ENCODE measurements around the gene RRAS2.
"Not testable (repeated sequence)": the region's sequence is repeated elsewhere in the genome, so short reads cannot be mapped to it uniquely, and the experiment has no call there.

RRAS2 gene

GRCh38 chr11:14253421-14253820 is 105.6 kb downstream of the RRAS2 start:
- DNase-seq: no peak

GRCh38 chr11:14252501-14252900 is 106.5 kb downstream of the RRAS2 start:
- DNase-seq: not testable (repeated sequence)

- no peak for DNase-seq
Observed at GRCh38 chr11:14251754-14252153, 107.2 kb downstream of the RRAS2 start.

- peak; percentile 63 to 65 for DNase-seq
Observed at GRCh38 chr11:14249121-14249963, 109.6 kb downstream of the RRAS2 start.

- no peak for DNase-seq
Observed at GRCh38 chr11:14248580-14248981, 110.4 kb downstream of the RRAS2 start.

- DNase-seq: no peak
Observed at GRCh38 chr11:14245444-14245843, 113.5 kb downstream of the RRAS2 start.

- DNase-seq: no peak
Observed at GRCh38 chr11:14244926-14245325, 114.1 kb downstream of the RRAS2 start.

GRCh38 chr11:14242733-14243132 is 116.2 kb downstream of the RRAS2 start:
- DNase-seq: no peak

- DNase-seq: no peak
Observed at GRCh38 chr11:14242187-14242586, 116.8 kb downstream of the RRAS2 start.

GRCh38 chr11:14240951-14241350 is 118.0 kb downstream of the RRAS2 start:
- no peak for DNase-seq

- DNase-seq: no peak
Observed at GRCh38 chr11:14240221-14240620, 118.8 kb downstream of the RRAS2 start.

GRCh38 chr11:14237444-14237961 is 121.5 kb downstream of the RRAS2 start:
- DNase-seq: no peak

GRCh38 chr11:14235701-14236100 is 123.3 kb downstream of the RRAS2 start:
- DNase-seq: no peak

GRCh38 chr11:14234446-14234845 is 124.5 kb downstream of the RRAS2 start:
- DNase-seq: no peak

- no peak for DNase-seq
Observed at GRCh38 chr11:14232652-14233051, 126.3 kb downstream of the RRAS2 start.

- DNase-seq: no peak
Observed at GRCh38 chr11:14230407-14230806, 128.6 kb downstream of the RRAS2 start.

- DNase-seq: no peak
Observed at GRCh38 chr11:14229472-14229871, 129.5 kb downstream of the RRAS2 start.

GRCh38 chr11:14228356-14228755 is 130.6 kb downstream of the RRAS2 start:
- DNase-seq: no peak

Measured in activated CD4-positive, alpha-beta T cell treated with anti-CD3 and anti-CD28 coated beads, Interleukin-2, amount 50 U/mL, for 4 hours (primary cell).